Sigmoid colon (tissue), 7 donors: ENCODE results near the gene SLFN12L. TPM values are rescaled to one million over a fixed set of nuclear protein-coding genes. Genes with fewer than 3 reads are reported as not detected.

ENCODE experiments used
- DNase-seq: peaks from one replicate; pipeline ENCODE4 v3.0.0-alpha.2; 2019
- H3K27ac ChIP-seq, 4 donors: fragments of 200-600 bp; sonication (generic); one replicate each; pipeline ENCODE4 v1.5.1; 2016 to 2019; ENCODE audit warnings: mild to moderate bottlenecking in 1 of 4
- H3K27me3 ChIP-seq, 3 donors: fragments of 200-600 bp; sonication (generic); one replicate each; pipeline ENCODE4 v1.5.1; 2019; ENCODE audit warnings: mild to moderate bottlenecking in 1 of 3
- H3K36me3 ChIP-seq, 4 donors: fragments of 200-600 bp; sonication (generic); one replicate each; pipeline ENCODE4 v1.5.1; 2016 to 2019
- H3K4me1 ChIP-seq, 4 donors: fragments of 200-600 bp; sonication (generic); one replicate each; pipeline ENCODE4 v1.5.1; 2017 to 2019
- H3K4me3 ChIP-seq, 4 donors: fragments of 200-600 bp; sonication (generic); one replicate each; pipeline ENCODE4 v1.5.1; 2017 to 2019; ENCODE audit warnings: mild to moderate bottlenecking in 2 of 4, moderate library complexity in 1 of 4
- H3K9me3 ChIP-seq, 4 donors: fragments of 200-600 bp in 3 of 4; sonication (generic) in 3 of 4; one replicate each; pipeline versions ENCODE4 v1.5.1 to v1.6.1; 2013 to 2019
- CTCF ChIP-seq, 4 experiments: fragments of 450-650 bp in 3 of 4; fragments of 200-600 bp in 1 of 4; IDR thresholded peaks; one replicate each; pipeline ENCODE4 v1.5.1; 2016 to 2019; ENCODE audit warnings: antibody characterized with exemption in 4 of 4, mild to moderate bottlenecking in 3 of 4, moderate library complexity in 2 of 4
- EP300 ChIP-seq, 4 donors: sonication (generic); formaldehyde crosslinking; IDR thresholded peaks; one replicate each; pipeline ENCODE4 v1.6.1; 2017; ENCODE audit warnings: antibody characterized with exemption in 4 of 4
- POLR2A ChIP-seq, 2 donors: fragments of 450-650 bp; IDR thresholded peaks; one replicate each; pipeline ENCODE4 v1.6.1; 2016; ENCODE audit warnings: antibody characterized with exemption in 2 of 2, mild to moderate bottlenecking in 2 of 2, moderate library complexity in 2 of 2
- POLR2AphosphoS5 ChIP-seq, 4 donors: sonication (generic); formaldehyde crosslinking; IDR thresholded peaks; one replicate each; pipeline ENCODE4 v1.6.1; 2017; ENCODE audit warnings: antibody characterized with exemption in 4 of 4
- WGBS, 2 donors: extraction: QIAGEN DNeasy Blood & Tissue Kit; methylation state at CpG; one replicate each; pipeline ENCODE4 v1.1.7; 2013; 5-methylcytosine and 5-hydroxymethylcytosine counted together
- intact Hi-C: fragments of 100-400 bp; cut with DNase I; formaldehyde crosslinking; loops from one replicate; pipeline ENCODE4 v1.15.1; 2023
- polyA plus RNA-seq, 3 donors: library from polyadenylated mRNA; stranded (reverse); fragments of 200-250 nt; gene quantifications; one replicate each; pipeline ENCODE4 v1.2.3, GENCODE V29; 2013
- total RNA-seq, 4 donors: library from RNA; depleted of rRNA; stranded (reverse); fragments of >200 nt; gene quantifications; one replicate each; pipeline ENCODE4 v1.1.0, GENCODE V29; 2016
- donor health status: healthy with polysubstance abuse.
- donor health status: Bipolar disorder and iron deficiency.
- donor health status: healthy.

The SLFN12L gene
- total and polyA plus RNA-seq, 7 donors: 0.27 to 1.9 (median 0.71) TPM; not detected in 2

GRCh38 chr17:35496451-35497290, 40.8 kb downstream of the SLFN12L start:
- H3K9me3 ChIP-seq: no peaks in the 10 kb centered on the region
- DNase-seq: no peak
- TF ChIP-seq EP300 (IDR thresholded peaks at IDR 0.05) (no peak), POLR2AphosphoS5 (IDR thresholded peaks at IDR 0.05) (no peak), CTCF (IDR thresholded peaks at IDR 0.05) (no peak), POLR2A (IDR thresholded peaks at IDR 0.05) (no peak)
- H3K27me3 ChIP-seq: peaks cover 58 to 100% (median 87%) of the 10 kb centered on the region in 3 donors
- peaks cover 0 to 14% (median 10%) of the 10 kb centered on the region in 4 donors for H3K4me1 ChIP-seq
- no peaks in the 10 kb centered on the region for H3K36me3 ChIP-seq
- 29 to 31% methylated on average over 30 of the region's 30 CpGs for WGBS, 2 donors
- intact Hi-C loops: no loop called here
- H3K27ac ChIP-seq: no peak overlapping the region
- H3K4me3 ChIP-seq: no peak overlapping the region

- H3K27ac ChIP-seq: no peak overlapping the region
- no peak for DNase-seq
- WGBS, 2 donors: 10 to 15% methylated on average over 2 of the region's 2 CpGs
- H3K36me3 ChIP-seq: no peaks in the 10 kb centered on the region
- peaks cover 77 to 100% (median 97%) of the 10 kb centered on the region in 3 donors for H3K27me3 ChIP-seq
- intact Hi-C loops: no loop called here
- no peak for TF ChIP-seq EP300 (IDR thresholded peaks at IDR 0.05)
- H3K4me3 ChIP-seq: no peak overlapping the region
- no peaks in the 10 kb centered on the region for H3K9me3 ChIP-seq
- H3K4me1 ChIP-seq: peaks cover 0 to 25% (median 13%) of the 10 kb centered on the region in 4 donors
These were observed 44.4 kb downstream of the SLFN12L start for GRCh38 chr17:35493040-35493439.

GRCh38 chr17:35491417-35491816, 46.1 kb downstream of the SLFN12L start:
- Histone ChIP-seq H3K36me3 (no peaks in the 10 kb centered on the region), H3K4me1 (peaks cover 0 to 36% (median 21%) of the 10 kb centered on the region in 4 donors), H3K27me3 (peaks cover 67 to 100% (median 91%) of the 10 kb centered on the region in 3 donors), H3K27ac (no peak overlapping the region), H3K4me3 (no peak overlapping the region), H3K9me3 (no peaks in the 10 kb centered on the region)
- no peak for DNase-seq
- WGBS, 2 donors: 20 to 37% methylated on average over 3 of the region's 3 CpGs
- TF ChIP-seq POLR2AphosphoS5 (IDR thresholded peaks at IDR 0.05) (no peak), EP300 (IDR thresholded peaks at IDR 0.05) (no peak), CTCF (IDR thresholded peaks at IDR 0.05) (no peak), POLR2A (IDR thresholded peaks at IDR 0.05) (no peak)
- intact Hi-C loops: no loop called here

GRCh38 chr17:35489944-35490343, 47.5 kb downstream of the SLFN12L start:
- Histone ChIP-seq H3K9me3 (no peaks in the 10 kb centered on the region), H3K4me3 (no peak overlapping the region), H3K36me3 (no peaks in the 10 kb centered on the region), H3K27me3 (peaks cover 57 to 100% (median 81%) of the 10 kb centered on the region in 3 donors), H3K27ac (no peak overlapping the region), H3K4me1 (peaks cover 0 to 29% (median 18%) of the 10 kb centered on the region in 4 donors)
- no peak for TF ChIP-seq EP300 (IDR thresholded peaks at IDR 0.05)
- TF ChIP-seq CTCF (IDR thresholded peaks at IDR 0.05): no peak
- TF ChIP-seq POLR2A (IDR thresholded peaks at IDR 0.05): no peak
- WGBS, 2 donors: 19 to 35% methylated on average over 18 of the region's 18 CpGs
- DNase-seq: no peak
- intact Hi-C loops: no loop called here

GRCh38 chr17:35488991-35489390, 48.5 kb downstream of the SLFN12L start:
- peaks cover 0 to 29% (median 18%) of the 10 kb centered on the region in 4 donors for H3K4me1 ChIP-seq
- no peak for DNase-seq
- H3K27ac ChIP-seq: no peak overlapping the region
- no peaks in the 10 kb centered on the region for H3K9me3 ChIP-seq
- peaks cover 53 to 90% (median 71%) of the 10 kb centered on the region in 3 donors for H3K27me3 ChIP-seq
- no peak for TF ChIP-seq CTCF (IDR thresholded peaks at IDR 0.05)
- no peak for TF ChIP-seq POLR2AphosphoS5 (IDR thresholded peaks at IDR 0.05)
- TF ChIP-seq EP300 (IDR thresholded peaks at IDR 0.05): no peak
- TF ChIP-seq POLR2A (IDR thresholded peaks at IDR 0.05): no peak
- no peaks in the 10 kb centered on the region for H3K36me3 ChIP-seq
- H3K4me3 ChIP-seq: no peak overlapping the region
- WGBS, 2 donors: 30 to 46% methylated on average over 15 of the region's 15 CpGs
- intact Hi-C loops: no loop called here
